Nephron progenitor cell (in vitro differentiated cells): ENCODE data around the gene LMAN1L.

Experiments used
- DNase-seq: peaks from one replicate; pipeline ENCODE4 v3.0.0; 2021
- H3K27ac Mint-ChIP-seq: 2 replicates; pipeline ENCODE4 v1.8.0; 2021; ENCODE audit warnings: mild to moderate bottlenecking, moderate library complexity, mixed read lengths
- H3K27me3 Mint-ChIP-seq: 2 replicates; pipeline ENCODE4 v1.8.0; 2021; ENCODE audit warnings: mild to moderate bottlenecking, low read depth, mixed read lengths; ENCODE audit not compliant: poor library complexity
- H3K36me3 Mint-ChIP-seq: 2 replicates; pipeline ENCODE4 v1.8.0; 2021; ENCODE audit warnings: low read depth, mixed read lengths
- H3K4me1 Mint-ChIP-seq: 2 replicates; pipeline ENCODE4 v1.8.0; 2021; ENCODE audit warnings: mixed read lengths
- H3K4me3 Mint-ChIP-seq: 2 replicates; pipeline ENCODE4 v1.8.0; 2021; ENCODE audit warnings: mild to moderate bottlenecking, moderate library complexity, mixed read lengths
- H3K9me3 Mint-ChIP-seq: 2 replicates; pipeline ENCODE4 v1.8.0; 2021; ENCODE audit warnings: mild to moderate bottlenecking, moderate library complexity, mixed read lengths
- TF ChIP-seq, protein P1 (sequence below): fragments of 200-600 bp; sonication (generic); IDR thresholded peaks from 2 replicates; pipeline ENCODE4 v1.5.0; 2021; ENCODE audit warnings: antibody characterized with exemption

LMAN1L gene

DNA sequence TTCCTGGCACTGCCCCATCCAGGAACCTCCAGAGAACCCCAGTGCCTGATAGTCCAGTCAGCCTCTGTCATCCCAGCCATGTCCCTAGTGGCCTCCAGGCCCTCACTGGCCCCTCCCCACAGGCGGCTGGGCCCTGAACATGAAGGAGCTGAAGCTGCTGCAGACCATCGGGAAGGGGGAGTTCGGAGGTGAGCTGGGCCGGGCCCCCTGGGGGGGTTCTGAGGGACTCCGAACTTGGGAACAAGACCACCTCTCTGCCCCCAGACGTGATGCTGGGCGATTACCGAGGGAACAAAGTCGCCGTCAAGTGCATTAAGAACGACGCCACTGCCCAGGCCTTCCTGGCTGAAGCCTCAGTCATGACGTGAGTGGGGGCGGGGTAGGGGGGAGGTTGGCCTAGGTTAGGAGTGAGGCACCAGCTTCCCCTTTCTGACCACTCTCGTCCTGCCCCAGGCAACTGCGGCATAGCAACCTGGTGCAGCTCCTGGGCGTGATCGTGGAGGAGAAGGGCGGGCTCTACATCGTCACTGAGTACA is 12.0 kb upstream of the LMAN1L start:
- H3K9me3 Mint-ChIP-seq = no peaks in the 10 kb centered on the region
- H3K27ac Mint-ChIP-seq = no peak overlapping the region
- no peak for DNase-seq

DNA sequence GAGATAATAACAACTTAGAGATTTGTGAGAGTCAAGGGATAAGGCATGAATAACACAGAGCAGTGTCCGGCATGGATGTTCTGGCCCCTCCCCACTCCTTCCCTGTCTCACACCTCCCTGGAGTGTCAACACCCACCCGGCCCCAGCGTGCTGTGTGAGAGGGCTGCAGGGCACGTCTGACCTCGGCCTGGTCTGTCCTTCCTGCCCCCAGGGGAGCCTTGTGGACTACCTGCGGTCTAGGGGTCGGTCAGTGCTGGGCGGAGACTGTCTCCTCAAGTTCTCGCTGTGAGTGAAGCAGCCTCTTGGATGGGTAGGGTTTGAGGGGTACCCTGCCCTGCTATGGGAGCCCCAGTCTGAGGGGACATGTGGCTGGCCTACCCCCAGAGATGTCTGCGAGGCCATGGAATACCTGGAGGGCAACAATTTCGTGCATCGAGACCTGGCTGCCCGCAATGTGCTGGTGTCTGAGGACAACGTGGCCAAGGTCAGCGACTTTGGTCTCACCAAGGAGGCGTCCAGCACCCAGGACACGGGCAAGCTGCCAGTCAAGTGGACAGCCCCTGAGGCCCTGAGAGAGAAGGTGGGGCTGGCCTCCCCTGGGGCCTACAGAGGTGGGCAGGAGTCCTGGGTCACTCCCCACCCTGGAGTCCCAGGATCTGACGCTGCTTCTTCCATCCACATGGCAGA is 11.2 kb upstream of the LMAN1L start:
- Mint-ChIP-seq H3K4me3 (no peak overlapping the region), H3K27ac (no peak overlapping the region), H3K27me3 (peaks cover 2% of the 10 kb centered on the region), H3K36me3 (peaks cover 17% of the 10 kb centered on the region), H3K4me1 (no peaks in the 10 kb centered on the region), H3K9me3 (no peaks in the 10 kb centered on the region)
- TF ChIP-seq, protein P1, sequence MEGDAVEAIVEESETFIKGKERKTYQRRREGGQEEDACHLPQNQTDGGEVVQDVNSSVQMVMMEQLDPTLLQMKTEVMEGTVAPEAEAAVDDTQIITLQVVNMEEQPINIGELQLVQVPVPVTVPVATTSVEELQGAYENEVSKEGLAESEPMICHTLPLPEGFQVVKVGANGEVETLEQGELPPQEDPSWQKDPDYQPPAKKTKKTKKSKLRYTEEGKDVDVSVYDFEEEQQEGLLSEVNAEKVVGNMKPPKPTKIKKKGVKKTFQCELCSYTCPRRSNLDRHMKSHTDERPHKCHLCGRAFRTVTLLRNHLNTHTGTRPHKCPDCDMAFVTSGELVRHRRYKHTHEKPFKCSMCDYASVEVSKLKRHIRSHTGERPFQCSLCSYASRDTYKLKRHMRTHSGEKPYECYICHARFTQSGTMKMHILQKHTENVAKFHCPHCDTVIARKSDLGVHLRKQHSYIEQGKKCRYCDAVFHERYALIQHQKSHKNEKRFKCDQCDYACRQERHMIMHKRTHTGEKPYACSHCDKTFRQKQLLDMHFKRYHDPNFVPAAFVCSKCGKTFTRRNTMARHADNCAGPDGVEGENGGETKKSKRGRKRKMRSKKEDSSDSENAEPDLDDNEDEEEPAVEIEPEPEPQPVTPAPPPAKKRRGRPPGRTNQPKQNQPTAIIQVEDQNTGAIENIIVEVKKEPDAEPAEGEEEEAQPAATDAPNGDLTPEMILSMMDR = no peak
- DNase-seq = no peak

More for the DNA sequence above, 12.0 kb upstream of the LMAN1L start:
- TF ChIP-seq, protein P1 = no peak
- Mint-ChIP-seq H3K4me3 (no peak overlapping the region), H3K4me1 (no peaks in the 10 kb centered on the region), H3K36me3 (peaks cover 17% of the 10 kb centered on the region), H3K27me3 (no peaks in the 10 kb centered on the region)

DNA sequence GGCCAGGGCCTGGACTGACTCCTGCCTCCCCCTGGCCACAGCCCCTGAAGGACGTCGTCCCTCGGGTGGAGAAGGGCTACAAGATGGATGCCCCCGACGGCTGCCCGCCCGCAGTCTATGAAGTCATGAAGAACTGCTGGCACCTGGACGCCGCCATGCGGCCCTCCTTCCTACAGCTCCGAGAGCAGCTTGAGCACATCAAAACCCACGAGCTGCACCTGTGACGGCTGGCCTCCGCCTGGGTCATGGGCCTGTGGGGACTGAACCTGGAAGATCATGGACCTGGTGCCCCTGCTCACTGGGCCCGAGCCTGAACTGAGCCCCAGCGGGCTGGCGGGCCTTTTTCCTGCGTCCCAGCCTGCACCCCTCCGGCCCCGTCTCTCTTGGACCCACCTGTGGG is 10.3 kb upstream of the LMAN1L start:
- peaks cover 3% of the 10 kb centered on the region for H3K27me3 Mint-ChIP-seq

DNA sequence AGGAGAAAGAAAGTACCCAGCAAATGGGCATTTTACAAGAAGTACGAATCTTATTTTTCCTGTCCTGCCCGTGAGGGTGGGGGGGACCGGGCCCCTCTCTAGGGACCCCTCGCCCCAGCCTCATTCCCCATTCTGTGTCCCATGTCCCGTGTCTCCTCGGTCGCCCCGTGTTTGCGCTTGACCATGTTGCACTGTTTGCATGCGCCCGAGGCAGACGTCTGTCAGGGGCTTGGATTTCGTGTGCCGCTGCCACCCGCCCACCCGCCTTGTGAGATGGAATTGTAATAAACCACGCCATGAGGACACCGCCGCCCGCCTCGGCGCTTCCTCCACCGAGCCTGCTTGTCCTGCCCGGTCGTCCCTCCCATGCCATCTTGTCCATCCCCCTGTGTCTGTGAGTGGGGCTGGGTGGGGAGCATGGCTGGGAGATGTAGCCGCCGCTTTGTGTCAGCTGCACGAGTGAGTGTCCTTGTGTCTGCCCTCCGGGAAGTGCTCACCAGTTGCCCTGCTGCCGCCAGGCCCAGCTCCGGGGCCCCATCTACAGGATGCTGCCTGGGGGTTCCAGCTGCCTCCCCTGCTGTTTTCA is 9.7 kb upstream of the LMAN1L start:
- Mint-ChIP-seq H3K4me3 (no peak overlapping the region), H3K36me3 (peaks cover 17% of the 10 kb centered on the region), H3K9me3 (no peaks in the 10 kb centered on the region), H3K27ac (no peak overlapping the region), H3K4me1 (no peaks in the 10 kb centered on the region), H3K27me3 (peaks cover 3% of the 10 kb centered on the region)
- DNase-seq = no peak
- TF ChIP-seq, protein P1 = no peak

More for the DNA sequence above, 10.3 kb upstream of the LMAN1L start:
- Mint-ChIP-seq H3K4me3 (no peak overlapping the region), H3K36me3 (peaks cover 17% of the 10 kb centered on the region), H3K4me1 (no peaks in the 10 kb centered on the region), H3K9me3 (no peaks in the 10 kb centered on the region), H3K27ac (no peak overlapping the region)
- TF ChIP-seq, protein P1 = no peak
- no peak for DNase-seq

DNA sequence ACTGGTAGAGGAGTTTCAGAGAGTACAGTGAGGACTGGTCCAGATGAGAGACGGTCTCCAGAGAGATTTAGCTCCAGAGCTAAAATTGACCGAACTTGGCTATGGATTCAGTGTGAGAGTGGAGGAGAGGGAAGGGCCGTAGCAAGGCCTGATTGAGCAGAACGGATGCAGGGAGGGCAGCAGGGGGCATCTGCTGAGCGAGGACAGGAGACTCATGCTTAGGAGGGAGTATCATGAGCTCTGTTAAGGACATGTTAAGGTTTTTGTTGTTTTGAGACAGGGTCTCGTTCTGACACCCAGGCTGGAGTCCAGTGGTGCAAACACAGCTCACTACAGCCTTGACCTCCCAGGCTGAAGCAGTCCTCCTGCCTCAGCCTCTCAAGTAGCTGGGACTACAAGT is 7.7 kb upstream of the LMAN1L start:
- peak overlapping the region; percentile 1 for H3K27ac Mint-ChIP-seq
- H3K4me3 Mint-ChIP-seq = no peak overlapping the region
- H3K27me3 Mint-ChIP-seq = peaks cover 6% of the 10 kb centered on the region
- peaks cover 11% of the 10 kb centered on the region for H3K4me1 Mint-ChIP-seq
- no peaks in the 10 kb centered on the region for H3K9me3 Mint-ChIP-seq
- TF ChIP-seq, protein P1 = no peak
- peaks cover 17% of the 10 kb centered on the region for H3K36me3 Mint-ChIP-seq
- no peak for DNase-seq
